Chondrocyte (in vitro differentiated cells): Measurements from ENCODE around the gene HMX1. TPM values are rescaled to one million over a fixed set of nuclear protein-coding genes. Genes with fewer than 3 reads are reported as not detected.

Source experiments
- DNase-seq: peaks from one replicate; pipeline ENCODE4 v3.0.0; 2021; ENCODE audit warnings: mixed read lengths, low spot score
- H3K27ac Mint-ChIP-seq: one replicate; pipeline ENCODE4 v1.8.0; 2021; ENCODE audit warnings: mild to moderate bottlenecking, moderate library complexity, mixed read lengths; ENCODE audit not compliant: unreplicated experiment
- H3K27me3 Mint-ChIP-seq: 2 replicates; pipeline ENCODE4 v1.8.0; 2021; ENCODE audit warnings: low read depth, mixed read lengths
- H3K36me3 Mint-ChIP-seq: 2 replicates; pipeline ENCODE4 v1.8.0; 2021; ENCODE audit warnings: low read depth, mixed read lengths
- H3K4me1 Mint-ChIP-seq: 2 replicates; pipeline ENCODE4 v1.8.0; 2021; ENCODE audit warnings: low read depth, mild to moderate bottlenecking, mixed read lengths
- H3K4me3 Mint-ChIP-seq: one replicate; pipeline ENCODE4 v1.8.0; 2021; ENCODE audit warnings: mild to moderate bottlenecking, moderate library complexity, mixed read lengths; ENCODE audit not compliant: unreplicated experiment
- H3K9me3 Mint-ChIP-seq: 2 replicates; pipeline ENCODE4 v1.8.0; 2021; ENCODE audit warnings: low read depth, mixed read lengths
- CTCF ChIP-seq: fragments of 200-600 bp; sonication (generic); IDR thresholded peaks from 2 replicates; pipeline ENCODE4 v1.5.0; 2021; ENCODE audit warnings: antibody characterized with exemption, mild to moderate bottlenecking, moderate library complexity
- total RNA-seq: library from RNA; stranded (reverse); gene quantifications from 3 replicates; pipeline ENCODE4 v1.2.1, GENCODE V29; 2021

HMX1 gene
- total RNA-seq, 1 donor from 2014 or later, result not detected

GRCh38 chr4:8853249-8853648 is 18.4 kb downstream of the HMX1 start:
- H3K4me3 Mint-ChIP-seq, result no peak overlapping the region
- peaks cover 51% of the 10 kb centered on the region for H3K27me3 Mint-ChIP-seq
- peaks cover 4% of the 10 kb centered on the region for H3K36me3 Mint-ChIP-seq
- no peak overlapping the region for H3K27ac Mint-ChIP-seq
- DNase-seq, result no peak
- no peak for TF ChIP-seq CTCF
- peaks cover 8% of the 10 kb centered on the region for H3K4me1 Mint-ChIP-seq
- H3K9me3 Mint-ChIP-seq, result no peaks in the 10 kb centered on the region

DNA sequence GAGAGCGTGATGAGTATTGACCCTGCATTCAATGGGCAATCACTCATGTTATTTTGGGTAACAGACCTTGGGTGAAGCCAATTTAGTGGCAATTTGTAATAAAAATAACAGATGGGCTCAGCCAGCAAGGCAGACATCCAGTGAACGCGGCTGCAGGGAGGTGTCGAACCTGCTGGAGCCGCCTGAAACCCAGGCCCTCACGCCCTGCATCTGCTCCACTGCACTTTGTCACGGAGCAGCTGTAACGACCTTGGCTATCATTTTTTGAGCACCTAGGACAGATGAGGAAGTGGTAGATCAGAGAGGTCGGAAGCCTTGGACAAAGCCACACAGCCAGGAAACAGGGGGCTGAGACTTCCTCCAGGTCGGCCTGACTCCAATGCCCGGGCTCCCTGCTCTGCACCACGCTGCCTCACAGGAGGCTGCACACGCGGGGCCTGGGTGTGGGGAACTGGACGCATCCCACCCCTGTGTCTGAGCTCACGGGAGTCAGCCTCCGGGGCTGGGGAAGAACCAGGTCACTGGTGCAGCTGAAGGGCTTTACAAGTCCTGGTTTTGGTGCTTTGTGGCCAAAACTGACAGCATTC is 19.4 kb downstream of the HMX1 start:
- H3K27ac Mint-ChIP-seq, result no peak overlapping the region
- H3K4me3 Mint-ChIP-seq, result no peak overlapping the region
- peaks cover 48% of the 10 kb centered on the region for H3K27me3 Mint-ChIP-seq
- no peak for TF ChIP-seq CTCF
- peak; percentile 72 for DNase-seq
- peaks cover 8% of the 10 kb centered on the region for H3K4me1 Mint-ChIP-seq
- no peaks in the 10 kb centered on the region for H3K9me3 Mint-ChIP-seq
- peaks cover 4% of the 10 kb centered on the region for H3K36me3 Mint-ChIP-seq

DNA sequence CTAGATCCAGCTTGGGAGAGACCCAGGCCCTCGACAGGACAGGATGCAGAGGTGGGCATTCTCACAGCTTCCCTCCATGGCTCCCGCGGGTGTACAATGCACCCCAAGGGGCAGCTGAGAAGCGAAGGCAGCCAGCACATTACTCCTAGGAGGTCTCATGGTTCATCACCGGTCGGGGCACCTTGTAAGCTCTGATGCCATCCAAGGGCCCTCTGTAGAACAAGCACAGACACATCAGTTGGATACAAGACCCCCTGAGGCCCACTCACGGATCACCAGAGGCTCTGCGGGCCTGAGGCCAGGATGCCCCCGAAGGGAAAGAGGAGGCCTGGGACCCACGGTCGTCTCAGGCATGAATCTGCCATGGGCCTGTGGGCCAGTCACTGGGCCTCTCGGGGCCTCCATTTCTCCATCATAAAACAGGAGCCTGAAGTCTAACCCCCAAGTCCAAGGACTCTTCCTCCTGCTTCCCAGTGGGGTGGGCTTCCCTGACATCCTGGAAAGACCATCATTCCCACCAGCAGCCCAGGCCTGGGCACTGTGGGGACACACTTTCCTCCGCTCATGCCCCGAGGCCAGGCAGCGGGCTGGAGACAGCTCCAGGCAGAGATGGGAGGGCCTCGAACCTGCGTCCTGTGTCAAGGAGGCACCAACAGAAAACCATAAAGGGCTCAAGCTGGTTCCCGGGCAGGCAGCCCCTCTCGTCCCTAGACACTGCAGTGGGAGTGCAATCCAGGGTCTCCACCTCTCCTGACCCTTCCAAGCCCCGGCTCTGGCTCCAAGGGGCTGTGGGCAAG is 20.1 kb downstream of the HMX1 start:
- peak; percentile 79 for DNase-seq
- Mint-ChIP-seq H3K27me3 (peaks cover 46% of the 10 kb centered on the region), H3K36me3 (peaks cover 4% of the 10 kb centered on the region), H3K4me1 (peaks cover 8% of the 10 kb centered on the region), H3K4me3 (no peak overlapping the region), H3K9me3 (no peaks in the 10 kb centered on the region), H3K27ac (no peak overlapping the region)
- no peak for TF ChIP-seq CTCF

DNA sequence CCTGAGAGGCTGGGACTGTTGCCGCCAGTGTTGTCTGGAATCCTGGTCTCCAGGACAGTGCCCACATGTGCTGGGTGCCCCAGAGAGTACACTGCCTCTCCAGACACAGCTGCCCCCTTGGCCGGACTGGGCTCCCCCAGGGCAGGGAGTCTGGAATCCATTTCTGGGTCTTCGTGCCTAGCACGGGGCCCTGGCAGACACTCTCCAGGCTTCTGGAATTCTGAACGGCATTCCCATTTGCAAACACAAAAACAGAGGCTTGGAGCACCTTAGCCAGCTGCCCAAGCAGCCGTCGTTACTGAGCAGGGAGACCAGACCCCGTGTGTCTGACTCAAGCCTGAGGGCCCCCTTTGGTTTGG is 20.8 kb downstream of the HMX1 start:
- H3K27me3 Mint-ChIP-seq, result peaks cover 41% of the 10 kb centered on the region
- no peak overlapping the region for H3K4me3 Mint-ChIP-seq
- H3K36me3 Mint-ChIP-seq, result no peaks in the 10 kb centered on the region
- no peak for TF ChIP-seq CTCF
- no peak for DNase-seq
- H3K9me3 Mint-ChIP-seq, result no peaks in the 10 kb centered on the region
- H3K4me1 Mint-ChIP-seq, result peaks cover 8% of the 10 kb centered on the region
- no peak overlapping the region for H3K27ac Mint-ChIP-seq

DNA sequence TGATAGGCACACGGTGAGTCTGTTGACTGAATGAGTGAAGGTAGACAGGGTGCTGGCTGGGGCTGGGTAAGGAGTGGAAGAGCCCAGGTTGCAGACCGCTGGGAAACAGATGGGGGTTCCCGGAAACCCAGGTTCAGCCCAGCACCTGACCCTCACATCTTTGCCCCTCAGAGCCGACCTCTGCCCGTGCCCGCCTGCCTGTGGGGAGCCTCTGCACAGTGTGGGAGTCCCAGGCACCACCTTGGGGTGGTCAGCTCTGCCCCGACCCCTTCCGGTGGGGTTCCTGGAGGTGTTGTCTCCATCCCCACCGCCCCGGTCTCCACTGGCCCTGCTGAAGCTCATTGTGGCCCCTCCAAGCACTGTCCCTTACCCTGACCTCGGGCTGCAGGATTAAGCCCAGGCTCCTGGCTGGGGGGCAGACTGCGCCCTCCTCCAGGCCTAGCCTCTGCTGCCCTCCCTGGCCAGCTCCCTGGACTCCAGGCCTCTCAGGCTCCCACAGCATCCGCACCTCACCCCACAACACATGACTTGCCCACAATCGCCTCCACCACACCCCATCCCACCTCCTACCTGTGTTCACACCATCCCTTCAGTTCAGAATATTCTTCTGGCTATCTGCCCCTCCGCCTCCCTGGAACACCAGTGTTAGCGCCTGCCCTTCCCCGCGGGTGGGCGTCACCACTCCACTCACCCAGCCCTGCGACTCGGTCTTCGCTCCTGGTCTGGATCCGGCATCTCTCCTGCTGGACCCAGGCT is 21.4 kb downstream of the HMX1 start:
- H3K9me3 Mint-ChIP-seq, result no peaks in the 10 kb centered on the region
- H3K4me3 Mint-ChIP-seq, result no peak overlapping the region
- H3K27me3 Mint-ChIP-seq, result peaks cover 40% of the 10 kb centered on the region
- H3K4me1 Mint-ChIP-seq, result peaks cover 8% of the 10 kb centered on the region
- DNase-seq, result peak; percentile 87
- no peak for TF ChIP-seq CTCF
- no peak overlapping the region for H3K27ac Mint-ChIP-seq
- H3K36me3 Mint-ChIP-seq, result peaks cover 4% of the 10 kb centered on the region
